ENCODE data around the gene NTN5.
"Not testable (repeated sequence)": the region's sequence is repeated elsewhere in the genome, so short reads cannot be mapped to it uniquely, and the experiment has no call there.

The NTN5 gene

GRCh38 chr19:48696353-48697010 is 23.7 kb upstream of the NTN5 start:
- no peak for DNase-seq

DNA sequence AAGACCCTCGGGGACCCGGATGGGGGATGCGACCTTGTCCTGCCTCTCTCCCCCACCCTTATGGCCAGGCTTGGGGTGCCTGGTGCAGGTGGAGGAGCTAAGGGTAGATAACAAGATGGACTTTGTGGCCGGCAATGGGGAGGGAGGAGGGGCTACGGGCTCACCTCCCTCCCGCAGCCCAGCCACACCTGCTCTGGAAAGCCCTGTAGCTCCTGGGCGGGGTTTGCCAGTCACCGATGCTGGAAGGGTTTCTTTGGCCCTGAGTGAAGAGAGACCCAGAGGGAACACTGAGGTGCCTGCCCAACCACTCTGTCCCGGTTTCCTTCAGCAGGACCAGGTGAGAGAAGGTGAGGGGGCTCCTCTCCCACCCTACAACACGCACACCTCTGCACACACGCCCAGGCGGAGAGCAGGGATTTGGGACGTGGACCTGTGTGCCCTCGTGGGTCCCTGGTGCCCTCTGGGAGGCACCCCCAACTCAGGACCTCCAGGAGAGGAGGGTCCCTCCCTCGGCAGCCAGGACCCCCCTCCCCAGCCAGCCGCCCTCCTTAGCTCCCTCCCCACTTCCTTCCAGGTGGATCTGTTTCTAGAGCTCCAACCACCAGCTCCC is 23.0 kb upstream of the NTN5 start, which contains the start of gene FUT2:
Gene FUT2, plus strand, starts transcription at position 229 of the 610 bp plus-strand sequence. CDS start 6,986 bp downstream, outside the sequence.
- peak; percentile 36 for DNase-seq

- DNase-seq, result not testable (repeated sequence)
These were observed 20.8 kb upstream of the NTN5 start for GRCh38 chr19:48693629-48694028.

DNA sequence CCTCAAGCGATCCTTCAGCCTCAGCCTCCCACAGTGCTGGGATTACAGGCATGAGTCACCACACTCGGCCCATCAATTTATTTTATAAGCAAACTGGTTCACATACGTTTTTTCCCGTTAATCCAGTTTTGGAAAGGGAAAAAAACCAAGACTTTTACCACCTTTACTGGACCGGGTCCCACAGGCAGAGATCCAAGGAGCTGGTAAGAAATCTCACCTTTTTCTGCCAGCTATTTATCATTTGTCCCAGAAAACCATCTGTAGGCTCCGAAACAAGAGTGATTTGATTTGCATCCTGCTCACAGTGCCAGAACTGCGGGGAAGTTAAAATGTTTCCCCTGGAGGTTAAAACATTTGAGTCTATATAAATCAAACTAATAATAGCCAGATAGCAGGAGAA is 16.6 kb upstream of the NTN5 start:
- DNase-seq, result no peak

GRCh38 chr19:48687776-48688175 is 15.0 kb upstream of the NTN5 start:
- DNase-seq, result no peak

- not testable (repeated sequence) for DNase-seq
These were observed 13.8 kb upstream of the NTN5 start for GRCh38 chr19:48686637-48687036.

DNA sequence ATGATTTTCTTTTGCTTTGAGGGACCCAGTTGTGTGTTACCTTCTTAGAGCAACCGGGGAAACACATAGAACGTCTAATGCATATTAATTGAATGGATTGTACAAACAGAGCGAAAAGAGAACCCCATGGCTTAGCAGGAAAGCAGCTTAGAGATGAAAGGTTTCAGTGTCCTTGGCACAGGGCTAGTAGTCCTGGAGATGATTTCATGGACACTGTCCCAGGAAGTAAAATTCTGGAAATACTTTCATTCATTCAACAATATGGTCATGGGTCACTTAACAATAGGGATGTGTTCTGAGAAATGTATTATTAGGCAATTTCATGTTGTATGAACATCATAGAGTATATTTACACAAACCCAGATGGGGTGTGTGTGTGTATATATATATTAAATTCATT is 13.3 kb upstream of the NTN5 start:
- DNase-seq, result peak; percentile 25

- DNase-seq, result no peak
These were observed 12.8 kb upstream of the NTN5 start for GRCh38 chr19:48685583-48685982.

- DNase-seq, result no peak
These were observed 10.5 kb upstream of the NTN5 start for GRCh38 chr19:48683349-48683748.

DNA sequence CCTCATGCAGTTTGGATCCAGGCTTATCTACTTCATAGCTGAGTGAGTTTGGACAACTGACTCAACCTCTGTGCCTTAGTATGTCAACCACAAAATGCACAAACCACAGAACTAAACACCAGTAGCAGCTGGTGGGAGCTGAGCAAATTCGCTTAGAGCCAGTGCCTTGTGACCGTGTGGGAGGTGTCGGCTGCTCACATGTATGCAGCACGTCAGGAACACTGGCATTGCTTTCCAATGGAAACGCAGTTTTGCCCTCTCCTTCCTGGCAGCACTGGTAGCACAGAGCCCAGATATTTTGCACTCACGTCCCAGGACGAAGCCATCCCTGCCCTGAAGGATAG is 8.3 kb upstream of the NTN5 start:
- DNase-seq, result no peak

- DNase-seq, result no peak
These were observed 7.8 kb upstream of the NTN5 start for GRCh38 chr19:48680436-48681126.

- not testable (repeated sequence) for DNase-seq
These were observed 7.2 kb upstream of the NTN5 start for GRCh38 chr19:48680006-48680405.

GRCh38 chr19:48678201-48678600 is 5.4 kb upstream of the NTN5 start:
- DNase-seq, result no peak

DNA sequence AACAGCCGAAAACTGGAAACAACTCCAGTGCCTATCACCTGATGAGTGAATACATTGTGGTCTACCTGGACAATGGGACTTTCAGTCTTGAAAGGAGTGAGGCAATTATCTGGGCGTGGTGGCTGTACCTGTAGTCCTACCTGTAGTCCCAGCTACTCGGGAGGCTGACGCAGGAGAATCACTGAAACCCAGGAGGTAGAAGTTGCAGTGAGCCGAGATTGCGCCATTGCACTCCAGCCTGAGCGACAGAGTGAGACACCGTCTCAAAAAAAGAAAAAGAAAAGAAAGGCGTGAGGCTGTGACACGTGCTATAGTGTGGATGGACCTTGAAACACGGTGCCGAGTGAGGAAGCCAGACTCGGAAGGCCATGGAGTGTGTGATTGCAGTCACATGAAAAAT is 4.1 kb upstream of the NTN5 start:
- peak; percentile 24 for DNase-seq

- DNase-seq, result no peak
These were observed 3.7 kb upstream of the NTN5 start for GRCh38 chr19:48676487-48676886.

DNA sequence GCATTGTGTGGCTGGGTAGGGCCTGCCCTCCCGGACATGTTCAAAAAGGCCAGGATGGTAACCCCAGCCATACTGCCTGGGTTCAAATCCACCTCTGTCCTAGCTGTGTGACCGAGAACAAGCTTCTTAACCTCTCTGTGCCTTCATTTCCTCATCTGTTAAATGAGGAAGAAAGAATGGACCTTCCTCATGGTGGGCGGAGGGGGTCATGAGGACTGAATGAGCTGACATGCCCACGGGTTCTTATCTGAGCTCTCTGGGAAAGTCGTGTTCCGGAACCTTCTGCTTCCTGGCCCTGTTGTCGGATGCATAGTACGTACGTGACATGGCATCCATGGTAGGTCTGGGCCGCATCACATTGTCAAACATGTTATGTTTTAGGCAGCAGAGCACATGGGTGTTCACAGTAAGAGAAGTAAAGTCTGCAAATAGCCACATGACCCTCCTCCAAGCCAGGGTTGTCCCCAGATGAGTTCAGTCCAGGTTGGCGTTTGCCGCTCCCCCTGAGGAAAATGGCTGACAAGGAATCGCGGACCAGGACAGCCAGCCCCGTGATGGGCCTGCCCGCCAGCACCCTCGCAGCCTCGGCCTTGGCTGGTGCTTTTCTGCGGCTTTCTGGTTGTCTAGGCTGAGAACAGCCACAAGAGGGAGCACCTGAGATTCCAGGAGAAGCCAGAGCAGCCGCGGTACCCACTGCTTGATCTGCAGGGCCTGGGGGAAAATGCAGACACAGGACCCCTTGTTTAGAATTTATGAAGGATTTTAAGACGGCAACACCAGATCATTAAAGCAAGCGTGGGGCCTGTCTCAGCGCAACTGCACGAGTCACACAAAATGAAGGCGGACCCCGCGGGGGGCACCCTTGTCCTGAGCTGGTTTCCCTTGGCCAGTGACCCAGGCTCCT is 2.4 kb upstream of the NTN5 start:
- DNase-seq, result peak; percentile 74

GRCh38 chr19:48674216-48674809 is 1.5 kb upstream of the NTN5 start:
- DNase-seq, result no peak

GRCh38 chr19:48673436-48674100 is 751 bp upstream of the NTN5 start:
- no peak for DNase-seq

GRCh38 chr19:48671446-48671995 is 1.3 kb downstream of the NTN5 start:
- DNase-seq, result no peak

- no peak for DNase-seq
These were observed 1.9 kb downstream of the NTN5 start for GRCh38 chr19:48670699-48671445.

All from NCI-H748 treated with DMSO at 0.1 percent for 48 hours (cell line).